Activated CD4-positive, alpha-beta T cell treated with anti-CD3 and anti-CD28 coated beads, Interleukin-2, amount 10 ng/mL, durations not matched to agents 7 days and 5 days (primary cell): Measurements from ENCODE around the gene DICER1. TPM values are rescaled to one million over a fixed set of nuclear protein-coding genes. Genes with fewer than 3 reads are reported as not detected.

Experiments
- CTCF ChIA-PET: fragments of 350-600 bp; sonication (Branson Sonifier 250); formaldehyde crosslinking; loops from one replicate; lab custom pipeline; 2021; ENCODE audit warnings: antibody characterized with exemption; lab: Charles Lee
- POLR2A ChIA-PET: fragments of 350-600 bp; sonication (Branson Sonifier 250); formaldehyde crosslinking; loops from one replicate; lab custom pipeline; 2021; ENCODE audit warnings: antibody characterized with exemption; lab: Charles Lee
- DNase-seq: peaks from one replicate; pipeline ENCODE4 v3.0.0-alpha.2; 2020
- H3K27ac Mint-ChIP-seq: one replicate; pipeline ENCODE4 v1.8.0; 2021; ENCODE audit warnings: mild to moderate bottlenecking, moderate library complexity, mixed read lengths
- H3K27me3 Mint-ChIP-seq: one replicate; pipeline ENCODE4 v1.8.0; 2021; ENCODE audit warnings: mixed read lengths
- H3K36me3 Mint-ChIP-seq: one replicate; pipeline ENCODE4 v1.8.0; 2021; ENCODE audit warnings: low read depth, mixed read lengths
- H3K4me1 Mint-ChIP-seq: one replicate; pipeline ENCODE4 v1.8.0; 2021; ENCODE audit warnings: mixed read lengths
- H3K4me3 Mint-ChIP-seq: one replicate; pipeline ENCODE4 v1.8.0; 2021; ENCODE audit warnings: mild to moderate bottlenecking, moderate library complexity, mixed read lengths
- H3K9me3 Mint-ChIP-seq: one replicate; pipeline ENCODE4 v1.8.0; 2021; ENCODE audit warnings: mixed read lengths
- total RNA-seq, 2 experiments: library from RNA; stranded (reverse); gene quantifications; one replicate each; pipeline ENCODE4 v1.2.3, GENCODE V29; 2021

Gene DICER1
- total RNA-seq, 2 experiments from 2014 or later = 54.4 to 63.6 TPM

GRCh38 chr14:95052016-95052585, 105.2 kb downstream of the DICER1 start:
- Mint-ChIP-seq H3K27me3 (no peaks in the 10 kb centered on the region), H3K9me3 (no peaks in the 10 kb centered on the region), H3K36me3 (no peaks in the 10 kb centered on the region), H3K27ac (no peak overlapping the region), H3K4me3 (no peak overlapping the region), H3K4me1 (no peaks in the 10 kb centered on the region)
- no peak for DNase-seq
- POLR2A ChIA-PET = no interaction called here
- CTCF ChIA-PET = interaction anchor here (0.5 kb wide), 1 partner anchor 1957 kb away, joined by 3 read pairs; no protein-coding TSS in a partner anchor

- no peaks in the 10 kb centered on the region for H3K9me3 Mint-ChIP-seq
- H3K4me3 Mint-ChIP-seq = no peak overlapping the region
- DNase-seq = no peak
- H3K36me3 Mint-ChIP-seq = no peaks in the 10 kb centered on the region
- H3K27me3 Mint-ChIP-seq = no peaks in the 10 kb centered on the region
- H3K27ac Mint-ChIP-seq = no peak overlapping the region
- CTCF ChIA-PET = no interaction called here
- no peaks in the 10 kb centered on the region for H3K4me1 Mint-ChIP-seq
- POLR2A ChIA-PET = no interaction called here
Measured at GRCh38 chr14:95049952-95050351, 107.4 kb downstream of the DICER1 start.

DNA sequence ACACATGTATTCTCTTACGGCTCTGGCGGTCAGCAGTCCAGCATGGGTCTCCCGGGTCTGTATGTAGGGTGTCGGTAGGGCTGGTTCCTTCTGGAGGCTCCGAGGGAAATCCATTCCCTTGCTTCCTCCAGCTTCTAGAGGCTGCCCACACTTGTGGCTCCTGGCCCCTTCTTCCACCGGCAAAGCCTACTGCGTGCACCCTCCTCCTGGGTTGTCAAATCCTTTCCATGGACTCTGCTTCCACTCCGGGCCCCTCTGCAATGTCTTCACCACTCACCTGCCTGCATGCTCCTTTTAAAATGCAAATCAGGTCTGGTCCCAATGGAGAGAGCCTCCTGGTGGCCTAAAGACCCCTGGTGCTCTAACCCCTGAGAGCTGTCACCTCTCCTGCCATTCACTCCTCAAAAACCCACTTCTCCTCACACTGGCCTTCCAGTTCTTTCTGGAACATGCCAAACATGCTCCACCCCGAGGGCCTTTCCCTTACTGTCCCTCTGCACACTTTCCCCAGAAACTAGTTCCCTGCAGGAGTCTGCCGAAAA, 108.5 kb downstream of the DICER1 start:
- Mint-ChIP-seq H3K27ac (no peak overlapping the region), H3K4me1 (no peaks in the 10 kb centered on the region), H3K36me3 (no peaks in the 10 kb centered on the region), H3K27me3 (no peaks in the 10 kb centered on the region), H3K4me3 (no peak overlapping the region), H3K9me3 (no peaks in the 10 kb centered on the region)
- ChIA-PET POLR2A (no interaction called here), CTCF (no interaction called here)
- no peak for DNase-seq

- Mint-ChIP-seq H3K4me1 (no peaks in the 10 kb centered on the region), H3K27me3 (peaks cover 4% of the 10 kb centered on the region)
- CTCF ChIA-PET = no interaction called here
Measured at GRCh38 chr14:95047754-95048153, 109.6 kb downstream of the DICER1 start.

GRCh38 chr14:95046711-95047681, 110.3 kb downstream of the DICER1 start:
- POLR2A ChIA-PET = no interaction called here
- Mint-ChIP-seq H3K4me3 (no peak overlapping the region), H3K27me3 (peaks cover 4% of the 10 kb centered on the region), H3K36me3 (no peaks in the 10 kb centered on the region), H3K9me3 (no peaks in the 10 kb centered on the region), H3K4me1 (no peaks in the 10 kb centered on the region), H3K27ac (no peak overlapping the region)
- CTCF ChIA-PET = interaction anchor here (1.0 kb wide), 1 partner anchor 17 kb away, joined by 3 read pairs; no protein-coding TSS in a partner anchor
- no peak for DNase-seq

More at GRCh38 chr14:95047754-95048153, 109.6 kb downstream of the DICER1 start:
- POLR2A ChIA-PET = no interaction called here
- no peaks in the 10 kb centered on the region for H3K9me3 Mint-ChIP-seq
- no peak overlapping the region for H3K4me3 Mint-ChIP-seq
- H3K27ac Mint-ChIP-seq = no peak overlapping the region
- DNase-seq = no peak
- H3K36me3 Mint-ChIP-seq = no peaks in the 10 kb centered on the region

GRCh38 chr14:95045836-95046430, 111.4 kb downstream of the DICER1 start:
- ChIA-PET POLR2A (no interaction called here), CTCF (interaction anchor here (1.0 kb wide), 1 partner anchor 18 kb away, joined by 3 read pairs; no protein-coding TSS in a partner anchor)
- H3K36me3 Mint-ChIP-seq = no peaks in the 10 kb centered on the region
- H3K27ac Mint-ChIP-seq = no peak overlapping the region
- H3K4me1 Mint-ChIP-seq = no peaks in the 10 kb centered on the region
- H3K9me3 Mint-ChIP-seq = no peaks in the 10 kb centered on the region
- no peak for DNase-seq
- H3K4me3 Mint-ChIP-seq = no peak overlapping the region
- peaks cover 4% of the 10 kb centered on the region for H3K27me3 Mint-ChIP-seq

- no peaks in the 10 kb centered on the region for H3K9me3 Mint-ChIP-seq
- H3K4me1 Mint-ChIP-seq = no peaks in the 10 kb centered on the region
- H3K36me3 Mint-ChIP-seq = no peaks in the 10 kb centered on the region
- DNase-seq = no peak
- ChIA-PET CTCF (no interaction called here), POLR2A (no interaction called here)
- H3K4me3 Mint-ChIP-seq = no peak overlapping the region
- H3K27me3 Mint-ChIP-seq = peaks cover 4% of the 10 kb centered on the region
- no peak overlapping the region for H3K27ac Mint-ChIP-seq
Measured at GRCh38 chr14:95045106-95045701, 112.1 kb downstream of the DICER1 start.

- peaks cover 4% of the 10 kb centered on the region for H3K27me3 Mint-ChIP-seq
- no peaks in the 10 kb centered on the region for H3K36me3 Mint-ChIP-seq
- no peaks in the 10 kb centered on the region for H3K9me3 Mint-ChIP-seq
- H3K4me3 Mint-ChIP-seq = no peak overlapping the region
- DNase-seq = no peak
- H3K27ac Mint-ChIP-seq = no peak overlapping the region
- CTCF ChIA-PET = no interaction called here
- no peaks in the 10 kb centered on the region for H3K4me1 Mint-ChIP-seq
- POLR2A ChIA-PET = no interaction called here
Measured at GRCh38 chr14:95044463-95045105, 112.7 kb downstream of the DICER1 start.

DNA sequence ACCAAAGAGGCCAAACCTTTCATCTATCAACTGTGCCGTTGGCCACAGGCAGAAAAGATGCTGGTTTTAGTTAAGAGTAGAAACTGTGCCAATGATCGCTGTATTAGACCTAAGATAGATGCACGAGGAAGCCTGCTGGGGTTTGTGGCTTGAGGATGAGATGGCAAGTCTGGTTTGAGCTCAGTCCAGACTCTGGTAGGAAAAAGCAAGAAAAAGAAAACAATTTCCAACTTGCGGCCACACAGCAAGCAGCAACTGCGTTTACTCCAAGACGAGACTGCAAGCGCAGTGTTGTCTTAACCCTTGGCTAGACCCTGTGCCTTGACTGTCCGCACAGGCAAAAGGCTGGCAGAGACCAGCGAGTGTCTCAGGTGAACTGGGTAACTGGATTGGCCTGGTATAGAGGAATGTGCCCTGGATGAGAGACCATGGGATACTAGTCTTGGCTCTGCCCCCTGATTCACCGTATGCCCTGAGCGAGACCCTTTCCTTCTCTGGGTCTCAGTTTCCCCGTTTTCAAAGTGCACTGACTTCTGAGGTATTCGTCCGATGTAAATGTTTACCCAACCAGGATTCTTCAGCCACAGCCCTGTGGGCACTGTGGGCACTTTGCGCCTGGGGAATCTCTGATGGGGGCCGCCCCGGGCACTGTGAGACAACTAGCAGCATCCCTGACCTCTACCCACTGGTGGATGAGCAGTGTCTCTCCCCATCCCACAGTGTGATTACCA, 113.4 kb downstream of the DICER1 start:
- ChIA-PET POLR2A (no interaction called here), CTCF (no interaction called here)
- Mint-ChIP-seq H3K4me3 (no peak overlapping the region), H3K27ac (no peak overlapping the region), H3K27me3 (peaks cover 4% of the 10 kb centered on the region), H3K4me1 (no peaks in the 10 kb centered on the region), H3K9me3 (no peaks in the 10 kb centered on the region), H3K36me3 (no peaks in the 10 kb centered on the region)
- no peak for DNase-seq

- no peaks in the 10 kb centered on the region for H3K4me1 Mint-ChIP-seq
- no peaks in the 10 kb centered on the region for H3K36me3 Mint-ChIP-seq
- no peaks in the 10 kb centered on the region for H3K9me3 Mint-ChIP-seq
- H3K27me3 Mint-ChIP-seq = peaks cover 4% of the 10 kb centered on the region
- no peak overlapping the region for H3K4me3 Mint-ChIP-seq
- no peak for DNase-seq
- no peak overlapping the region for H3K27ac Mint-ChIP-seq
- CTCF ChIA-PET = no interaction called here
- POLR2A ChIA-PET = no interaction called here
Measured at GRCh38 chr14:95043314-95043713, 114.0 kb downstream of the DICER1 start.

DNA sequence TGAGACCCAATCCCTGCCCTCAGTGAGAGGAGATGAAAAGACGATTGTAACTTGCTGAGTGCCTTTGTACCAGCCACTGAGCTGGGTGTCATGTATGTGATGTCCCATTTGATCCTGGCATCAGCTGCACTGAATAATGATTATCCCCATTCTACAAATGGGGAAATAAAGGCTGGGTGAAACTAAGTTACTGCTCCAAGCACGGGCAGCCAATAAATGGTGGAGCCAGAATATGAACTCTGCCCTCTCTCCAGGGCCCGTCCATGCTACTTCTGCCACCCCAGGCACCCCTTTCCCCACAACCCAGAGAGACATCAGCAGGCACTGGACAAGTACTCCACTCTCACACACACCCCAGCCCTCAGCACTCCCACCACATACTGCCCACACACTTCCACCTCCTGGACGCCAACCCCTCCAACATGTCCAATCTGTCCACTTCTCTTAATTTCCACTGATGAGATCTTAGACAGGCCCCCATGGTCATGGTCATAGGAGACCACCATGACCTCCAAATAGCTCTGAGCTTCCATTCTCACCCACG, 115.8 kb downstream of the DICER1 start:
- no peak for DNase-seq
- Mint-ChIP-seq H3K27ac (no peak overlapping the region), H3K4me3 (no peak overlapping the region), H3K9me3 (no peaks in the 10 kb centered on the region), H3K36me3 (no peaks in the 10 kb centered on the region), H3K4me1 (no peaks in the 10 kb centered on the region), H3K27me3 (peaks cover 4% of the 10 kb centered on the region)
- ChIA-PET POLR2A (no interaction called here), CTCF (no interaction called here)
